ENCODE data around the gene MUC4.

MUC4 gene

GRCh38 chr3:195755391-195755790 lies 56.3 kb downstream of the MUC4 start:
- Histone ChIP-seq H2AFZ (ENCODE audit: low read depth, low read length) (no peak overlapping the region), H3K9me3 (ENCODE audit: insufficient read depth, low read length, severe bottlenecking) (no peaks in the 10 kb centered on the region), H3K27ac (ENCODE audit: low read length) (no peak overlapping the region), H4K20me1 (ENCODE audit: insufficient read depth, low read length) (no peaks in the 10 kb centered on the region), H3K4me2 (ENCODE audit: insufficient read depth, low read length) (no peak overlapping the region), H3K4me3 (ENCODE audit: low read depth in 1 of 2, low read length in 2 of 2) (no peak overlapping the region), H3K79me2 (ENCODE audit: insufficient read depth, low read length) (no peaks in the 10 kb centered on the region), H3K9ac (ENCODE audit: low read depth, low read length) (no peak overlapping the region), H3K27me3 (ENCODE audit: insufficient read depth, low read length, poor library complexity) (no peaks in the 10 kb centered on the region), H3K4me1 (ENCODE audit: insufficient read depth, low read length) (no peaks in the 10 kb centered on the region), H3K36me3 (ENCODE audit: insufficient read depth, low read length) (no peaks in the 10 kb centered on the region)
- DNase-seq (no peak), ATAC-seq (ENCODE audit: insufficient read depth, low read depth) (no peak)
- TF ChIP-seq CTCF (IDR thresholded peaks at IDR 0.05; ENCODE audit: borderline replicate concordance, extremely low read depth, low read length, poor library complexity, severe bottlenecking) (no peak), EZH2 (IDR thresholded peaks at IDR 0.05; ENCODE audit: borderline replicate concordance, low read depth, low read length, severe bottlenecking) (no peak)

GRCh38 chr3:195754906-195755305 lies 56.8 kb downstream of the MUC4 start:
- no peak overlapping the region for H3K4me3 ChIP-seq (ENCODE audit: low read depth in 1 of 2, low read length in 2 of 2)
- no peaks in the 10 kb centered on the region for H3K36me3 ChIP-seq (ENCODE audit: insufficient read depth, low read length)
- H3K27ac ChIP-seq (ENCODE audit: low read length) = no peak overlapping the region
- no peak overlapping the region for H3K9ac ChIP-seq (ENCODE audit: low read depth, low read length)
- DNase-seq (no peak), ATAC-seq (ENCODE audit: insufficient read depth, low read depth) (no peak)
- no peak for TF ChIP-seq EZH2 (IDR thresholded peaks at IDR 0.05; ENCODE audit: borderline replicate concordance, low read depth, low read length, severe bottlenecking)
- no peak for TF ChIP-seq CTCF (IDR thresholded peaks at IDR 0.05; ENCODE audit: borderline replicate concordance, extremely low read depth, low read length, poor library complexity, severe bottlenecking)
- no peaks in the 10 kb centered on the region for H4K20me1 ChIP-seq (ENCODE audit: insufficient read depth, low read length)
- no peak overlapping the region for H2AFZ ChIP-seq (ENCODE audit: low read depth, low read length)
- H3K79me2 ChIP-seq (ENCODE audit: insufficient read depth, low read length) = no peaks in the 10 kb centered on the region
- no peaks in the 10 kb centered on the region for H3K9me3 ChIP-seq (ENCODE audit: insufficient read depth, low read length, severe bottlenecking)
- no peak overlapping the region for H3K4me2 ChIP-seq (ENCODE audit: insufficient read depth, low read length)
- no peaks in the 10 kb centered on the region for H3K4me1 ChIP-seq (ENCODE audit: insufficient read depth, low read length)
- no peaks in the 10 kb centered on the region for H3K27me3 ChIP-seq (ENCODE audit: insufficient read depth, low read length, poor library complexity)

- ATAC-seq (ENCODE audit: insufficient read depth, low read depth) (no peak), DNase-seq (no peak)
- Histone ChIP-seq H3K27ac (ENCODE audit: low read length) (no peak overlapping the region), H3K79me2 (ENCODE audit: insufficient read depth, low read length) (no peaks in the 10 kb centered on the region), H3K4me2 (ENCODE audit: insufficient read depth, low read length) (no peak overlapping the region), H3K9me3 (ENCODE audit: insufficient read depth, low read length, severe bottlenecking) (no peaks in the 10 kb centered on the region), H2AFZ (ENCODE audit: low read depth, low read length) (no peak overlapping the region), H3K36me3 (ENCODE audit: insufficient read depth, low read length) (no peaks in the 10 kb centered on the region), H3K4me3 (ENCODE audit: low read depth in 1 of 2, low read length in 2 of 2) (no peak overlapping the region), H3K27me3 (ENCODE audit: insufficient read depth, low read length, poor library complexity) (no peaks in the 10 kb centered on the region), H4K20me1 (ENCODE audit: insufficient read depth, low read length) (no peaks in the 10 kb centered on the region), H3K4me1 (ENCODE audit: insufficient read depth, low read length) (no peaks in the 10 kb centered on the region), H3K9ac (ENCODE audit: low read depth, low read length) (no peak overlapping the region)
- TF ChIP-seq CTCF (IDR thresholded peaks at IDR 0.05; ENCODE audit: borderline replicate concordance, extremely low read depth, low read length, poor library complexity, severe bottlenecking) (no peak), EZH2 (IDR thresholded peaks at IDR 0.05; ENCODE audit: borderline replicate concordance, low read depth, low read length, severe bottlenecking) (no peak)
These were observed 57.6 kb downstream of the MUC4 start for GRCh38 chr3:195754141-195754540.

GRCh38 chr3:195753581-195753980 lies 58.1 kb downstream of the MUC4 start:
- Histone ChIP-seq H4K20me1 (ENCODE audit: insufficient read depth, low read length) (0 out of 2 replicates have a peak, but pooled peaks cover 2% of the 10 kb centered on the region), H3K9ac (ENCODE audit: low read depth, low read length) (no peak overlapping the region), H2AFZ (ENCODE audit: low read depth, low read length) (no peak overlapping the region), H3K27ac (ENCODE audit: low read length) (no peak overlapping the region), H3K4me2 (ENCODE audit: insufficient read depth, low read length) (no peak overlapping the region), H3K9me3 (ENCODE audit: insufficient read depth, low read length, severe bottlenecking) (no peaks in the 10 kb centered on the region), H3K79me2 (ENCODE audit: insufficient read depth, low read length) (no peaks in the 10 kb centered on the region), H3K36me3 (ENCODE audit: insufficient read depth, low read length) (no peaks in the 10 kb centered on the region), H3K4me1 (ENCODE audit: insufficient read depth, low read length) (no peaks in the 10 kb centered on the region), H3K4me3 (ENCODE audit: low read depth in 1 of 2, low read length in 2 of 2) (no peak overlapping the region), H3K27me3 (ENCODE audit: insufficient read depth, low read length, poor library complexity) (no peaks in the 10 kb centered on the region)
- DNase-seq = no peak
- ATAC-seq (ENCODE audit: insufficient read depth, low read depth) = no peak
- TF ChIP-seq CTCF (IDR thresholded peaks at IDR 0.05; ENCODE audit: borderline replicate concordance, extremely low read depth, low read length, poor library complexity, severe bottlenecking) (no peak), EZH2 (IDR thresholded peaks at IDR 0.05; ENCODE audit: borderline replicate concordance, low read depth, low read length, severe bottlenecking) (no peak)

Data from DND-41 (cell line).